Endodermal cell (in vitro differentiated cells): ENCODE measurements around the gene CSTPP1. TPM values are rescaled to one million over a fixed set of nuclear protein-coding genes. Genes with fewer than 3 reads are reported as not detected.
A peak's percentile ranks its signal among the peaks of the same experiment; 100 is the strongest.

Experiments
- DNase-seq: peaks from one replicate; pipeline ENCODE4 v3.0.0-alpha.2; 2017
- H3K27ac ChIP-seq: 2 replicates; pipeline ENCODE4 v1.5.1; 2013; ENCODE audit warnings: mild to moderate bottlenecking, low read depth, low read length, moderate library complexity
- H3K27me3 ChIP-seq: 2 replicates; pipeline ENCODE4 v1.6.1; 2013; ENCODE audit warnings: mild to moderate bottlenecking, low read length, moderate library complexity; ENCODE audit not compliant: insufficient read depth, control insufficient read depth, poor library complexity, severe bottlenecking
- H3K36me3 ChIP-seq: 2 replicates; pipeline ENCODE4 v1.7.0; 2013; ENCODE audit warnings: mild to moderate bottlenecking, low read length, moderate library complexity; ENCODE audit not compliant: control insufficient read depth, insufficient read depth
- H3K4me1 ChIP-seq: one replicate; pipeline ENCODE4 v1.7.0; 2013; ENCODE audit warnings: low read length; ENCODE audit not compliant: control insufficient read depth, insufficient read depth
- H3K4me3 ChIP-seq: 2 replicates; pipeline ENCODE4 v1.5.1; 2013; ENCODE audit warnings: mild to moderate bottlenecking, low read length, moderate library complexity
- H3K9ac ChIP-seq: 2 replicates; pipeline ENCODE4 v1.6.1; 2013; ENCODE audit warnings: mild to moderate bottlenecking, low read length, moderate library complexity; ENCODE audit not compliant: poor library complexity, severe bottlenecking; ENCODE audit errors: extremely low read depth
- H3K9me3 ChIP-seq: 2 replicates; pipeline ENCODE4 v1.6.1; 2013; ENCODE audit warnings: mild to moderate bottlenecking, low read length, moderate library complexity; ENCODE audit not compliant: control insufficient read depth
- H3K27ac Mint-ChIP-seq: 2 replicates; pipeline ENCODE4 v1.8.0; 2020; ENCODE audit warnings: mixed read lengths
- H3K27me3 Mint-ChIP-seq: 2 replicates; pipeline ENCODE4 v1.8.0; 2021; ENCODE audit warnings: mild to moderate bottlenecking, mixed read lengths; ENCODE audit not compliant: insufficient read depth
- H3K36me3 Mint-ChIP-seq: 2 replicates; pipeline ENCODE4 v1.8.0; 2020; ENCODE audit warnings: low read depth, mixed read lengths
- H3K4me1 Mint-ChIP-seq: 2 replicates; pipeline ENCODE4 v1.8.0; 2020; ENCODE audit warnings: mixed read lengths
- H3K4me3 Mint-ChIP-seq: 2 replicates; pipeline ENCODE4 v1.8.0; 2020; ENCODE audit warnings: mild to moderate bottlenecking, moderate library complexity, mixed read lengths
- H3K9me3 Mint-ChIP-seq: 2 replicates; pipeline ENCODE4 v1.8.0; 2020; ENCODE audit warnings: mild to moderate bottlenecking, mixed read lengths
- WGBS, 2 experiments: methylation state at CpG; one replicate each; pipeline versions ENCODE4 v1.1.5 to v1.1.7; 2013; ENCODE audit warnings: missing lambda C conversion rate in 2 of 2, mixed read lengths in 1 of 2; ENCODE audit not compliant: insufficient coverage in 1 of 2, insufficient read length in 1 of 2; 5-methylcytosine and 5-hydroxymethylcytosine counted together
- total RNA-seq, 2 donors: library from RNA; stranded (reverse); fragmentation: NEBNext Ultra II Directional in 1 of 2; extraction: Animal tissue kit (Norgen Biotek cat#: 25700) in 1 of 2; gene quantifications; 2 replicates in 1 of 2; 3 replicates in 1 of 2; pipeline ENCODE4 v1.2.1, GENCODE V29; 2021
- TF ChIP-seq, protein P1 (sequence below): fragments of 200-600 bp; sonication (generic); conservative IDR thresholded peaks from 2 replicates; pipeline ENCODE4 v1.5.0; 2021; ENCODE audit warnings: antibody characterized with exemption, mild to moderate bottlenecking

CSTPP1 gene
- total RNA-seq, 2 donors from 2014 or later, result 46.7 to 57.6 TPM

GRCh38 chr11:47152126-47152952 lies 215.8 kb downstream of the CSTPP1 start:
- H3K9me3 ChIP-seq, result no peaks in the 10 kb centered on the region
- H3K4me3 ChIP-seq, result no peak overlapping the region
- TF ChIP-seq, protein P1, sequence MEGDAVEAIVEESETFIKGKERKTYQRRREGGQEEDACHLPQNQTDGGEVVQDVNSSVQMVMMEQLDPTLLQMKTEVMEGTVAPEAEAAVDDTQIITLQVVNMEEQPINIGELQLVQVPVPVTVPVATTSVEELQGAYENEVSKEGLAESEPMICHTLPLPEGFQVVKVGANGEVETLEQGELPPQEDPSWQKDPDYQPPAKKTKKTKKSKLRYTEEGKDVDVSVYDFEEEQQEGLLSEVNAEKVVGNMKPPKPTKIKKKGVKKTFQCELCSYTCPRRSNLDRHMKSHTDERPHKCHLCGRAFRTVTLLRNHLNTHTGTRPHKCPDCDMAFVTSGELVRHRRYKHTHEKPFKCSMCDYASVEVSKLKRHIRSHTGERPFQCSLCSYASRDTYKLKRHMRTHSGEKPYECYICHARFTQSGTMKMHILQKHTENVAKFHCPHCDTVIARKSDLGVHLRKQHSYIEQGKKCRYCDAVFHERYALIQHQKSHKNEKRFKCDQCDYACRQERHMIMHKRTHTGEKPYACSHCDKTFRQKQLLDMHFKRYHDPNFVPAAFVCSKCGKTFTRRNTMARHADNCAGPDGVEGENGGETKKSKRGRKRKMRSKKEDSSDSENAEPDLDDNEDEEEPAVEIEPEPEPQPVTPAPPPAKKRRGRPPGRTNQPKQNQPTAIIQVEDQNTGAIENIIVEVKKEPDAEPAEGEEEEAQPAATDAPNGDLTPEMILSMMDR, result no peak
- no peak for DNase-seq
- Mint-ChIP-seq H3K9me3 (no peaks in the 10 kb centered on the region), H3K27ac (no peak overlapping the region), H3K4me3 (no peak overlapping the region), H3K4me1 (peaks cover 8% of the 10 kb centered on the region), H3K36me3 (peaks cover 10% of the 10 kb centered on the region), H3K27me3 (no peaks in the 10 kb centered on the region)
- WGBS, 2 experiments, result 91 to 93% methylated on average over 15 to 16 of the region's 16 CpGs
- H3K27ac ChIP-seq, result peak overlapping the region; percentile 41
- H3K9ac ChIP-seq, result no peak overlapping the region
- H3K36me3 ChIP-seq, result no peaks in the 10 kb centered on the region
- peaks cover 3% of the 10 kb centered on the region for H3K4me1 ChIP-seq
- no peaks in the 10 kb centered on the region for H3K27me3 ChIP-seq

DNA sequence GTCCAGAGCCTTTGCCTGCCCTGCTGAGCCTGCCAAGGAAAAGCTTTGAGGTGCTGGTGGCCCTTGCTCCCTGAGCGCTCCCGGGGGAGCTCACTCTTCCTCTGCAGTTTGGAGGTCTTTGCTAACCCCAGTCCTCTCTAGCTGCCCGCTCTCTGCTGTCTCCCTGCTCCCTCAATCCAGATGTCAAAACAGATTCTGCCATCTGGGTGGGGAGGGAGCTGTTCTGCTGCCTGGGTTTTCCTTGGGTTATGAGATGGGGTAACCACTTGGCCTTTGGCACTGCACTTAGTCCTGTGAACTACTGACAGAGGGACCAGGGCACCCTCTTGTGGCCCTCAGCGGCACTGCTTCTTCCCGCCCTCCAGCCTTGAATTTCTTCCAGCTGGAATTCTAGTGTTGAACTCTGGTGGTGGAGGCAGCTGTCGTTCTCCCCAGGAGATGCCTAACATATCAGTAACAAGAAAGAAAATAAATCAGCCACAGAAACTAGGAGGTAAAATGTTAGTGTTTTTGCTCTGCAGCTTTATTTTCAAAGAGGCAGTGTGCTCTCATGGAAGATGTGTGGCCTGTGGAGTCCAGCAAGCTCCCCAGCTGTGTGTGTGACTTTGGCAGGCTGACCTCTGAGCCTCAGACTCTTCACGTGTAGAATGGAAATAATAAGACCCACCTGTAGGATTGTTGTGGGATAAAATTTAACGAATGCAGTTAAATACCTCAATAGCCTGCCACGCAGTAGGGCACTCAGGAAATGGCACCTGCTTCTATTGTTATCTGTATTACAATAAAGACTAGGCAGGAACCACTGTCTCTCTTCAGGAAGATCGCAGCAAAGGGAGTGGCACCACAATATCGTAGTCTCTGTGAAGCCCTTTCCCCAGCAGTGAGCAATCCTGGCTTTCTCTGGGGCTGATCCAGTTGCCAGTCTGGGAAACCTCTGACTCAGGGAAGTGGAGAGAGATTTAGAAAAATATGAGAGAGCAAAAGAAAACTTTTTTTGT lies 216.7 kb downstream of the CSTPP1 start:
- peak; percentile 97 for DNase-seq
- H3K36me3 ChIP-seq, result no peaks in the 10 kb centered on the region
- no peaks in the 10 kb centered on the region for H3K27me3 ChIP-seq
- H3K27ac Mint-ChIP-seq, result no peak overlapping the region
- H3K4me1 Mint-ChIP-seq, result peaks cover 9% of the 10 kb centered on the region
- WGBS, 2 experiments, result 49% methylated on average over 6 to 11 of the region's 11 CpGs
- no peaks in the 10 kb centered on the region for H3K27me3 Mint-ChIP-seq
- H3K9me3 ChIP-seq, result no peaks in the 10 kb centered on the region
- H3K36me3 Mint-ChIP-seq, result peaks cover 8% of the 10 kb centered on the region
- peak overlapping the region; percentile 41 for H3K27ac ChIP-seq
- no peaks in the 10 kb centered on the region for H3K9me3 Mint-ChIP-seq
- no peak overlapping the region for H3K9ac ChIP-seq
- no peak overlapping the region for H3K4me3 ChIP-seq
- H3K4me1 ChIP-seq, result peaks cover 3% of the 10 kb centered on the region
- no peak overlapping the region for H3K4me3 Mint-ChIP-seq
- TF ChIP-seq, protein P1, result peak; percentile 99
